Right atrium auricular region (tissue), 2 donors: ENCODE data around the gene ATP5PB. TPM values are rescaled to one million over a fixed set of nuclear protein-coding genes. Genes with fewer than 3 reads are reported as not detected.

Source experiments
- DNase-seq: peaks from one replicate; pipeline ENCODE4 v3.0.0-alpha.2; 2019; ENCODE audit warnings: low spot score
- H3K27ac ChIP-seq, 2 donors: fragments of 200-600 bp; sonication (generic); 1 replicate in 1 of 2; 2 replicates in 1 of 2; pipeline ENCODE4 v1.5.1; 2016 to 2019
- H3K27me3 ChIP-seq, 2 donors: fragments of 200-600 bp; sonication (generic); one replicate each; pipeline versions ENCODE4 v1.5.1 to v1.6.0; 2017 to 2019
- H3K36me3 ChIP-seq: fragments of 200-600 bp; sonication (generic); one replicate; pipeline ENCODE4 v1.5.1; 2016
- H3K4me1 ChIP-seq, 2 donors: fragments of 200-600 bp; sonication (generic); one replicate each; pipeline versions ENCODE4 v1.5.1 to v1.6.0; 2017 to 2019
- H3K4me3 ChIP-seq, 2 donors: fragments of 200-600 bp; sonication (generic); 1 replicate in 1 of 2; 2 replicates in 1 of 2; pipeline ENCODE4 v1.5.1; 2017 to 2019; ENCODE audit warnings: mild to moderate bottlenecking in 1 of 2, moderate library complexity in 1 of 2
- H3K9me3 ChIP-seq, 2 donors: fragments of 200-600 bp; sonication (generic); one replicate each; pipeline ENCODE4 v1.5.1; 2019
- CTCF ChIP-seq, 2 donors: fragments of 200-600 bp; sonication (generic); IDR thresholded peaks; one replicate each; pipeline ENCODE4 v1.5.1; 2019; ENCODE audit warnings: antibody characterized with exemption in 2 of 2
- total RNA-seq, 2 donors: library from RNA; depleted of rRNA; stranded (reverse); fragments of >200 nt; gene quantifications; one replicate each; pipeline ENCODE4 v1.1.0, GENCODE V29; 2016

The ATP5PB gene
- total RNA-seq, 2 donors from 2014 or later = 297 to 429 TPM

GRCh38 chr1:111407301-111407700 lies 42.0 kb upstream of the ATP5PB start:
- Histone ChIP-seq H3K27ac (no peak overlapping the region), H3K9me3 (no peaks in the 10 kb centered on the region), H3K27me3 (no peaks in the 10 kb centered on the region), H3K4me3 (no peak overlapping the region), H3K36me3 (no peaks in the 10 kb centered on the region), H3K4me1 (no peaks in the 10 kb centered on the region)
- TF ChIP-seq CTCF (IDR thresholded peaks at IDR 0.05) = no peak
- DNase-seq = no peak

GRCh38 chr1:111412839-111413238 lies 36.4 kb upstream of the ATP5PB start:
- Histone ChIP-seq H3K4me1 (no peaks in the 10 kb centered on the region), H3K27ac (no peak overlapping the region), H3K27me3 (no peaks in the 10 kb centered on the region), H3K9me3 (no peaks in the 10 kb centered on the region), H3K36me3 (no peaks in the 10 kb centered on the region), H3K4me3 (no peak overlapping the region)
- DNase-seq = no peak
- no peak for TF ChIP-seq CTCF (IDR thresholded peaks at IDR 0.05)

GRCh38 chr1:111414756-111415155 lies 34.5 kb upstream of the ATP5PB start:
- no peak overlapping the region for H3K27ac ChIP-seq
- H3K4me3 ChIP-seq = no peak overlapping the region
- TF ChIP-seq CTCF (IDR thresholded peaks at IDR 0.05) = no peak
- H3K9me3 ChIP-seq = no peaks in the 10 kb centered on the region
- H3K36me3 ChIP-seq = no peaks in the 10 kb centered on the region
- no peaks in the 10 kb centered on the region for H3K4me1 ChIP-seq
- no peak for DNase-seq
- H3K27me3 ChIP-seq = no peaks in the 10 kb centered on the region

GRCh38 chr1:111415461-111415860 lies 33.8 kb upstream of the ATP5PB start:
- Histone ChIP-seq H3K4me1 (no peaks in the 10 kb centered on the region), H3K36me3 (no peaks in the 10 kb centered on the region), H3K4me3 (no peak overlapping the region), H3K27me3 (no peaks in the 10 kb centered on the region), H3K27ac (no peak overlapping the region), H3K9me3 (no peaks in the 10 kb centered on the region)
- TF ChIP-seq CTCF (IDR thresholded peaks at IDR 0.05) = no peak
- no peak for DNase-seq

- DNase-seq = no peak
- Histone ChIP-seq H3K4me3 (no peak overlapping the region), H3K27ac (no peak overlapping the region), H3K27me3 (no peaks in the 10 kb centered on the region), H3K36me3 (no peaks in the 10 kb centered on the region), H3K9me3 (no peaks in the 10 kb centered on the region), H3K4me1 (no peaks in the 10 kb centered on the region)
- TF ChIP-seq CTCF (IDR thresholded peaks at IDR 0.05) = no peak
Observed at GRCh38 chr1:111417755-111418154, 31.5 kb upstream of the ATP5PB start.

- no peaks in the 10 kb centered on the region for H3K27me3 ChIP-seq
- H3K4me1 ChIP-seq = no peaks in the 10 kb centered on the region
- no peaks in the 10 kb centered on the region for H3K36me3 ChIP-seq
- TF ChIP-seq CTCF (IDR thresholded peaks at IDR 0.05) = no peak
- DNase-seq = no peak
- H3K27ac ChIP-seq = no peak overlapping the region
- H3K9me3 ChIP-seq = no peaks in the 10 kb centered on the region
- H3K4me3 ChIP-seq = no peak overlapping the region
Observed at GRCh38 chr1:111419037-111419436, 30.2 kb upstream of the ATP5PB start.
